Activated naive CD8-positive, alpha-beta T cell treated with anti-CD3 and anti-CD28 coated beads, Interleukin-2, amount 50 U/mL, for 24 hours (primary cell): ENCODE data around the gene FGFBP1.
A peak's percentile ranks its signal among the peaks of the same experiment; 100 is the strongest.
"Not testable (repeated sequence)": the region's sequence is repeated elsewhere in the genome, so short reads cannot be mapped to it uniquely, and the experiment has no call there.

Experiments used
- ATAC-seq: fragments of 150-1000 bp; cut with Tn5 transposase; one replicate; pipeline ENCODE4 v1.10.0; 2021
- DNase-seq: peaks from one replicate; pipeline ENCODE4 v3.0.0; 2021
- H3K27ac Mint-ChIP-seq: one replicate; pipeline ENCODE4 v1.8.0; 2021; ENCODE audit warnings: mild to moderate bottlenecking, mixed read lengths
- H3K27me3 Mint-ChIP-seq: one replicate; pipeline ENCODE4 v1.8.0; 2021; ENCODE audit warnings: mixed read lengths
- H3K36me3 Mint-ChIP-seq: one replicate; pipeline ENCODE4 v1.8.0; 2021; ENCODE audit warnings: low read depth, mixed read lengths
- H3K4me1 Mint-ChIP-seq: one replicate; pipeline ENCODE4 v1.8.0; 2021; ENCODE audit warnings: mixed read lengths
- H3K4me3 Mint-ChIP-seq: one replicate; pipeline ENCODE4 v1.8.0; 2021; ENCODE audit warnings: mild to moderate bottlenecking, moderate library complexity, mixed read lengths
- H3K9me3 Mint-ChIP-seq: one replicate; pipeline ENCODE4 v1.8.0; 2021; ENCODE audit warnings: mixed read lengths

Gene FGFBP1

GRCh38 chr4:15931451-15932210 lies 6.9 kb downstream of the FGFBP1 start:
- no peak for DNase-seq
- no peak overlapping the region for H3K27ac Mint-ChIP-seq
- ATAC-seq: no peak
- H3K4me1 Mint-ChIP-seq: peaks cover 14% of the 10 kb centered on the region
- no peaks in the 10 kb centered on the region for H3K9me3 Mint-ChIP-seq
- H3K4me3 Mint-ChIP-seq: no peak overlapping the region
- H3K27me3 Mint-ChIP-seq: peaks cover 2% of the 10 kb centered on the region
- H3K36me3 Mint-ChIP-seq: no peaks in the 10 kb centered on the region

- ATAC-seq (no peak), DNase-seq (no peak)
- Mint-ChIP-seq H3K4me3 (no peak overlapping the region), H3K36me3 (no peaks in the 10 kb centered on the region), H3K27me3 (peaks cover 2% of the 10 kb centered on the region), H3K9me3 (no peaks in the 10 kb centered on the region), H3K27ac (no peak overlapping the region), H3K4me1 (peaks cover 14% of the 10 kb centered on the region)
Measured at GRCh38 chr4:15930314-15930713, 8.2 kb downstream of the FGFBP1 start.

GRCh38 chr4:15929540-15929939 lies 9.0 kb downstream of the FGFBP1 start:
- DNase-seq (no peak), ATAC-seq (peak; percentile 15)
- Mint-ChIP-seq H3K4me1 (peaks cover 14% of the 10 kb centered on the region), H3K36me3 (no peaks in the 10 kb centered on the region), H3K27me3 (peaks cover 2% of the 10 kb centered on the region), H3K27ac (no peak overlapping the region), H3K4me3 (no peak overlapping the region), H3K9me3 (no peaks in the 10 kb centered on the region)

GRCh38 chr4:15928883-15929282 lies 9.7 kb downstream of the FGFBP1 start:
- H3K27ac Mint-ChIP-seq: no peak overlapping the region
- H3K36me3 Mint-ChIP-seq: no peaks in the 10 kb centered on the region
- H3K9me3 Mint-ChIP-seq: no peaks in the 10 kb centered on the region
- ATAC-seq (peak; percentile 14), DNase-seq (no peak)
- H3K4me3 Mint-ChIP-seq: no peak overlapping the region
- H3K27me3 Mint-ChIP-seq: peaks cover 5% of the 10 kb centered on the region
- peaks cover 14% of the 10 kb centered on the region for H3K4me1 Mint-ChIP-seq

GRCh38 chr4:15926486-15926885 lies 12.1 kb downstream of the FGFBP1 start:
- no peak for ATAC-seq
- Mint-ChIP-seq H3K27me3 (peaks cover 11% of the 10 kb centered on the region), H3K9me3 (no peaks in the 10 kb centered on the region), H3K36me3 (no peaks in the 10 kb centered on the region), H3K27ac (no peak overlapping the region), H3K4me1 (peaks cover 14% of the 10 kb centered on the region), H3K4me3 (no peak overlapping the region)
- no peak for DNase-seq

GRCh38 chr4:15925830-15926229 lies 12.7 kb downstream of the FGFBP1 start:
- H3K4me1 Mint-ChIP-seq: peaks cover 13% of the 10 kb centered on the region
- no peak overlapping the region for H3K27ac Mint-ChIP-seq
- DNase-seq (no peak), ATAC-seq (no peak)
- no peaks in the 10 kb centered on the region for H3K36me3 Mint-ChIP-seq
- H3K27me3 Mint-ChIP-seq: peaks cover 11% of the 10 kb centered on the region
- H3K4me3 Mint-ChIP-seq: no peak overlapping the region
- H3K9me3 Mint-ChIP-seq: no peaks in the 10 kb centered on the region

- Mint-ChIP-seq H3K9me3 (no peaks in the 10 kb centered on the region), H3K36me3 (no peaks in the 10 kb centered on the region), H3K27ac (no peak overlapping the region), H3K4me1 (no peaks in the 10 kb centered on the region), H3K27me3 (peaks cover 11% of the 10 kb centered on the region), H3K4me3 (no peak overlapping the region)
- ATAC-seq: no peak
- DNase-seq: no peak
Measured at GRCh38 chr4:15921592-15921932, 17.0 kb downstream of the FGFBP1 start.

- ATAC-seq: peak; percentile 24
Measured at GRCh38 chr4:15920723-15921591, 17.6 kb downstream of the FGFBP1 start.

GRCh38 chr4:15918484-15919129 lies 19.9 kb downstream of the FGFBP1 start:
- peaks cover 12% of the 10 kb centered on the region for H3K27me3 Mint-ChIP-seq

More at GRCh38 chr4:15920723-15921591, 17.6 kb downstream of the FGFBP1 start:
- Mint-ChIP-seq H3K27me3 (peaks cover 11% of the 10 kb centered on the region), H3K27ac (no peak overlapping the region), H3K4me1 (no peaks in the 10 kb centered on the region), H3K36me3 (no peaks in the 10 kb centered on the region), H3K4me3 (no peak overlapping the region), H3K9me3 (no peaks in the 10 kb centered on the region)
- DNase-seq: no peak

GRCh38 chr4:15917297-15917696 lies 21.2 kb downstream of the FGFBP1 start:
- ATAC-seq (no peak), DNase-seq (no peak)
- no peak overlapping the region for H3K4me3 Mint-ChIP-seq
- no peaks in the 10 kb centered on the region for H3K9me3 Mint-ChIP-seq
- H3K27me3 Mint-ChIP-seq: peaks cover 8% of the 10 kb centered on the region
- H3K4me1 Mint-ChIP-seq: peaks cover 13% of the 10 kb centered on the region
- no peak overlapping the region for H3K27ac Mint-ChIP-seq
- no peaks in the 10 kb centered on the region for H3K36me3 Mint-ChIP-seq

More at GRCh38 chr4:15918484-15919129, 19.9 kb downstream of the FGFBP1 start:
- H3K4me1 Mint-ChIP-seq: peaks cover 13% of the 10 kb centered on the region
- H3K9me3 Mint-ChIP-seq: no peaks in the 10 kb centered on the region
- no peak for DNase-seq
- no peak for ATAC-seq
- H3K4me3 Mint-ChIP-seq: no peak overlapping the region
- no peaks in the 10 kb centered on the region for H3K36me3 Mint-ChIP-seq
- no peak overlapping the region for H3K27ac Mint-ChIP-seq

GRCh38 chr4:15916358-15916757 lies 22.2 kb downstream of the FGFBP1 start:
- not testable (repeated sequence) for ATAC-seq

GRCh38 chr4:15914736-15915135 lies 23.8 kb downstream of the FGFBP1 start:
- Mint-ChIP-seq H3K4me1 (peaks cover 13% of the 10 kb centered on the region), H3K36me3 (no peaks in the 10 kb centered on the region), H3K9me3 (no peaks in the 10 kb centered on the region), H3K27me3 (peaks cover 8% of the 10 kb centered on the region), H3K27ac (no peak overlapping the region), H3K4me3 (no peak overlapping the region)
- peak; percentile 52 for ATAC-seq
- DNase-seq: no peak

More at GRCh38 chr4:15916358-15916757, 22.2 kb downstream of the FGFBP1 start:
- H3K4me3 Mint-ChIP-seq, H3K27ac Mint-ChIP-seq, H3K9me3 Mint-ChIP-seq, DNase-seq, H3K27me3 Mint-ChIP-seq, H3K36me3 Mint-ChIP-seq: not testable (repeated sequence)
- H3K4me1 Mint-ChIP-seq: peaks cover 13% of the 10 kb centered on the region

- no peak overlapping the region for H3K27ac Mint-ChIP-seq
- no peak overlapping the region for H3K4me3 Mint-ChIP-seq
- no peaks in the 10 kb centered on the region for H3K9me3 Mint-ChIP-seq
- no peaks in the 10 kb centered on the region for H3K36me3 Mint-ChIP-seq
- H3K27me3 Mint-ChIP-seq: peaks cover 8% of the 10 kb centered on the region
- DNase-seq (no peak), ATAC-seq (no peak)
- peaks cover 13% of the 10 kb centered on the region for H3K4me1 Mint-ChIP-seq
Measured at GRCh38 chr4:15914291-15914690, 24.2 kb downstream of the FGFBP1 start.

- Mint-ChIP-seq H3K4me1 (peaks cover 13% of the 10 kb centered on the region), H3K36me3 (no peaks in the 10 kb centered on the region), H3K27ac (no peak overlapping the region), H3K9me3 (no peaks in the 10 kb centered on the region), H3K4me3 (no peak overlapping the region), H3K27me3 (peaks cover 10% of the 10 kb centered on the region)
- no peak for DNase-seq
- ATAC-seq: no peak
Measured at GRCh38 chr4:15913631-15913970, 24.9 kb downstream of the FGFBP1 start.
